ENCODE results near the gene TMEM26.
"Not testable (repeated sequence)": the region's sequence is repeated elsewhere in the genome, so short reads cannot be mapped to it uniquely, and the experiment has no call there.

- TF ChIP-seq POLR2AphosphoS5 (IDR thresholded peaks at IDR 0.05; ENCODE audit: low read depth); EZH2phosphoT487 (IDR thresholded peaks at IDR 0.05; ENCODE audit: unreplicated experiment); CREB1 (CRISPR knock-in tag; IDR thresholded peaks at IDR 0.05; ENCODE audit: low read depth); EZH2 (IDR thresholded peaks at IDR 0.05; ENCODE audit: low read depth, unreplicated experiment); STAT1 (IDR thresholded peaks at IDR 0.05; ENCODE audit: unreplicated experiment); REST (IDR thresholded peaks at IDR 0.05; ENCODE audit: unreplicated experiment); ZNF462 (CRISPR knock-in tag; IDR thresholded peaks at IDR 0.05); JUNB (IDR thresholded peaks at IDR 0.05; ENCODE audit: unreplicated experiment); ZNF331 (CRISPR knock-in tag; IDR thresholded peaks at IDR 0.05; ENCODE audit: low read depth); NANOG (IDR thresholded peaks at IDR 0.05; ENCODE audit: borderline replicate concordance): not testable (repeated sequence)
- TF ChIP-seq, protein P1, sequence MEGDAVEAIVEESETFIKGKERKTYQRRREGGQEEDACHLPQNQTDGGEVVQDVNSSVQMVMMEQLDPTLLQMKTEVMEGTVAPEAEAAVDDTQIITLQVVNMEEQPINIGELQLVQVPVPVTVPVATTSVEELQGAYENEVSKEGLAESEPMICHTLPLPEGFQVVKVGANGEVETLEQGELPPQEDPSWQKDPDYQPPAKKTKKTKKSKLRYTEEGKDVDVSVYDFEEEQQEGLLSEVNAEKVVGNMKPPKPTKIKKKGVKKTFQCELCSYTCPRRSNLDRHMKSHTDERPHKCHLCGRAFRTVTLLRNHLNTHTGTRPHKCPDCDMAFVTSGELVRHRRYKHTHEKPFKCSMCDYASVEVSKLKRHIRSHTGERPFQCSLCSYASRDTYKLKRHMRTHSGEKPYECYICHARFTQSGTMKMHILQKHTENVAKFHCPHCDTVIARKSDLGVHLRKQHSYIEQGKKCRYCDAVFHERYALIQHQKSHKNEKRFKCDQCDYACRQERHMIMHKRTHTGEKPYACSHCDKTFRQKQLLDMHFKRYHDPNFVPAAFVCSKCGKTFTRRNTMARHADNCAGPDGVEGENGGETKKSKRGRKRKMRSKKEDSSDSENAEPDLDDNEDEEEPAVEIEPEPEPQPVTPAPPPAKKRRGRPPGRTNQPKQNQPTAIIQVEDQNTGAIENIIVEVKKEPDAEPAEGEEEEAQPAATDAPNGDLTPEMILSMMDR (conservative IDR thresholded peaks at IDR 0.05; ENCODE audit: low read depth in 2 of 2) = not testable (repeated sequence)
Observed at GRCh38 chr10:61388986-61389385, 64.2 kb downstream of the TMEM26 start.

Data from GM23338 (cell line).